HepG2 (cell line): ENCODE measurements around the gene ABCC12. TPM values are rescaled to one million over a fixed set of nuclear protein-coding genes. Genes with fewer than 3 reads are reported as not detected.

Experiments used
- GTF3A ChIP-seq: sonication (generic); formaldehyde crosslinking; conservative IDR thresholded peaks from 2 replicates; pipeline ENCODE4 v1.4.0; 2020; ENCODE audit warnings: mild to moderate bottlenecking, missing genetic modification reagents
- IRX3 ChIP-seq: sonication (generic); formaldehyde crosslinking; IDR thresholded peaks from 2 replicates; pipeline ENCODE4 v1.8.1; 2023; ENCODE audit warnings: mild to moderate bottlenecking, low read depth, missing genetic modification reagents, borderline replicate concordance
- KDM5A ChIP-seq: fragments of 200-600 bp; sonication (generic); IDR thresholded peaks from 2 replicates; pipeline ENCODE4 v1.7.0; 2018; ENCODE audit warnings: antibody characterized with exemption, mild to moderate bottlenecking, low read length, borderline replicate concordance
- KLF11 ChIP-seq: IDR thresholded peaks from 2 replicates; pipeline ENCODE4 v1.6.1; 2016; ENCODE audit warnings: missing compliant biosample characterization
- NCOA5 ChIP-seq: sonication (generic); formaldehyde crosslinking; IDR thresholded peaks from 2 replicates; pipeline ENCODE4 v1.4.0; 2020; ENCODE audit warnings: missing genetic modification reagents
- NFATC3 ChIP-seq: sonication (generic); formaldehyde crosslinking; IDR thresholded peaks from 2 replicates; pipeline ENCODE4 v1.5.1; 2020; ENCODE audit warnings: mild to moderate bottlenecking, missing genetic modification reagents
- NKX3-1 ChIP-seq: sonication (generic); formaldehyde crosslinking; IDR thresholded peaks from 2 replicates; pipeline ENCODE4 v1.5.0; 2020; ENCODE audit warnings: missing genetic modification reagents
- NR2F1 ChIP-seq, 2 experiments: fragments of 450-650 bp in 1 of 2; formaldehyde crosslinking in 1 of 2; IDR thresholded peaks; 2 replicates each; pipeline versions ENCODE4 v1.5.0 to v1.6.1; 2016 to 2020; ENCODE audit warnings: mild to moderate bottlenecking in 1 of 2, missing compliant biosample characterization in 1 of 2, missing genetic modification reagents in 1 of 2, moderate library complexity in 1 of 2
- PCBP2 ChIP-seq: fragments of 200-400 bp; formaldehyde crosslinking; optimal IDR thresholded peaks from 2 replicates; pipeline ENCODE3; 2018; ENCODE audit warnings: low read length, low read depth; ENCODE audit not compliant: poor library complexity, severe bottlenecking
- RFX1 ChIP-seq: fragments of 450-650 bp; IDR thresholded peaks from 2 replicates; pipeline ENCODE4 v1.6.1; 2017
- RFXANK ChIP-seq: IDR thresholded peaks from 2 replicates; pipeline ENCODE4 v1.6.1; 2016
- SETDB1 ChIP-seq: sonication (generic); formaldehyde crosslinking; IDR thresholded peaks from 2 replicates; pipeline ENCODE4 v1.5.1; 2020; ENCODE audit warnings: missing genetic modification reagents, mild to moderate bottlenecking, borderline replicate concordance
- SMAD1 ChIP-seq: sonication (generic); formaldehyde crosslinking; IDR thresholded peaks from 2 replicates; pipeline ENCODE4 v1.4.0; 2020; ENCODE audit warnings: missing genetic modification reagents, low read depth, mild to moderate bottlenecking, borderline replicate concordance
- UBTF ChIP-seq: sonication (generic); formaldehyde crosslinking; IDR thresholded peaks from 2 replicates; pipeline ENCODE4 v1.4.0; 2020; ENCODE audit warnings: mild to moderate bottlenecking, missing genetic modification reagents
- ZBTB3 ChIP-seq: sonication (generic); formaldehyde crosslinking; IDR thresholded peaks from 2 replicates; pipeline ENCODE4 v1.4.0; 2020; ENCODE audit warnings: low read depth, mild to moderate bottlenecking, moderate library complexity, missing genetic modification reagents, borderline replicate concordance
- ZBTB7A ChIP-seq: sonication (generic); formaldehyde crosslinking; IDR thresholded peaks from 2 replicates; pipeline ENCODE4 v1.8.0; 2022; ENCODE audit warnings: mild to moderate bottlenecking, missing genetic modification reagents
- ZMAT3 ChIP-seq: sonication (generic); formaldehyde crosslinking; conservative IDR thresholded peaks from 2 replicates; pipeline ENCODE4 v1.7.0; 2021; ENCODE audit warnings: missing genetic modification reagents
- ZMYM3 ChIP-seq: sonication (generic); formaldehyde crosslinking; IDR thresholded peaks from 2 replicates; pipeline ENCODE4 v1.5.1; 2020; ENCODE audit warnings: mild to moderate bottlenecking, missing genetic modification reagents
- ZNF18 ChIP-seq: sonication (generic); formaldehyde crosslinking; IDR thresholded peaks from 2 replicates; pipeline ENCODE4 v1.8.0; 2022; ENCODE audit warnings: mild to moderate bottlenecking, missing genetic modification reagents; ENCODE audit not compliant: insufficient replicate concordance
- ZNF280D ChIP-seq: sonication (generic); formaldehyde crosslinking; IDR thresholded peaks from 2 replicates; pipeline ENCODE4 v1.5.1; 2020; ENCODE audit warnings: mild to moderate bottlenecking, missing genetic modification reagents
- ZNF546 ChIP-seq: sonication (generic); formaldehyde crosslinking; conservative IDR thresholded peaks from 2 replicates; pipeline ENCODE4 v1.8.1; 2023; ENCODE audit warnings: mild to moderate bottlenecking, missing genetic modification reagents
- ZNF563 ChIP-seq: sonication (generic); formaldehyde crosslinking; IDR thresholded peaks from 2 replicates; pipeline ENCODE4 v1.8.0; 2022; ENCODE audit warnings: mild to moderate bottlenecking, moderate library complexity, missing genetic modification reagents
- ZNF713 ChIP-seq: sonication (generic); formaldehyde crosslinking; IDR thresholded peaks from 2 replicates; pipeline ENCODE4 v1.4.0; 2020; ENCODE audit warnings: mild to moderate bottlenecking, missing genetic modification reagents
- ZNF746 ChIP-seq: sonication (generic); formaldehyde crosslinking; IDR thresholded peaks from 2 replicates; pipeline ENCODE4 v1.8.0; 2022; ENCODE audit warnings: mild to moderate bottlenecking, missing genetic modification reagents
- polyA plus RNA-seq, 8 experiments: library from polyadenylated mRNA; depleted of rRNA in 3 of 8; stranded (reverse) in 7 of 8; unstranded in 1 of 8; fragments of >200 nt; fragmentation: Illumina TruSeq in 4 of 8; extraction: Trizol in 4 of 8; gene quantifications; 2 replicates each; pipeline versions ENCODE4 v1.2.1 to v1.2.3, GENCODE V29; 2011 to 2016; ENCODE audit warnings: low read depth in 4 of 8, missing spikeins in 1 of 8, mixed read lengths in 1 of 8; ENCODE audit not compliant: insufficient read depth in 1 of 8
- total RNA-seq, 5 experiments: library from RNA; depleted of rRNA; stranded (reverse); fragments of >200 nt; fragmentation: Illumina TruSeq; extraction: Trizol; gene quantifications; 2 replicates each; pipeline ENCODE4 v1.2.3, GENCODE V29; 2016; ENCODE audit warnings: low read depth in 1 of 5

ABCC12 gene
- total and polyA plus RNA-seq, 2 of the 13 experiments (the other 11 are each of a cell fraction or from before 2014, with no cell fraction given): not detected

- TF ChIP-seq PCBP2 (no peak), NR2F1 (CRISPR knock-in tag; IDR thresholded peaks at IDR 0.05) (peak; percentile 75 to 85), ZNF546 (CRISPR knock-in tag) (no peak), ZNF713 (CRISPR knock-in tag) (0 out of 2 replicates have a peak, but pooled peaks have one; percentile 42), KDM5A (no peak), NFATC3 (CRISPR knock-in tag) (peak; percentile 28; the same call in 1 of the 2 replicates), ZMYM3 (CRISPR knock-in tag) (peak; percentile 96), ZNF563 (no peak), KLF11 (peak; percentile 96), ZBTB7A (CRISPR knock-in tag) (peak; percentile 48; the same call in 1 of the 2 replicates), RFX1 (no peak), RFXANK (CRISPR knock-in tag) (no peak), IRX3 (CRISPR knock-in tag) (no peak), ZNF280D (CRISPR knock-in tag) (peak; percentile 92), UBTF (CRISPR knock-in tag) (peak; percentile 77), ZMAT3 (CRISPR knock-in tag) (peak; percentile 89), ZNF18 (CRISPR knock-in tag) (peak; percentile 85), ZBTB3 (CRISPR knock-in tag) (no peak), GTF3A (CRISPR knock-in tag) (no peak), SETDB1 (CRISPR knock-in tag) (no peak), ZNF746 (CRISPR knock-in tag) (peak; percentile 89), SMAD1 (no peak; the same call in 1 of the 2 replicates), NKX3-1 (CRISPR knock-in tag) (no peak), NCOA5 (CRISPR knock-in tag) (no peak)
These were observed 48.4 kb upstream of the ABCC12 start (continued) for GRCh38 chr16:48203974-48204824.
